NT2/D1 (cell line): ENCODE data around the gene PPP2R3B.
"Not testable (repeated sequence)": the region's sequence is repeated elsewhere in the genome, so short reads cannot be mapped to it uniquely, and the experiment has no call there.

Experiments
- SUZ12 ChIP-seq: IDR thresholded peaks from 2 replicates; pipeline ENCODE4 v1.6.1; 2011; ENCODE audit not compliant: insufficient read length, insufficient read depth; ENCODE audit errors: extremely low read depth
- YY1 ChIP-seq: IDR thresholded peaks from 2 replicates; pipeline ENCODE4 v1.6.1; 2011; ENCODE audit not compliant: insufficient read length, insufficient read depth
- ZNF274 ChIP-seq: IDR thresholded peaks from 2 replicates; pipeline ENCODE4 v1.6.1; 2011; ENCODE audit warnings: mild to moderate bottlenecking, low read depth, low read length

GRCh38 chrX:330141-330725 is 56.5 kb downstream of the PPP2R3B start:
- TF ChIP-seq ZNF274, YY1, SUZ12: not testable (repeated sequence)
